Activated CD4-positive, alpha-beta T cell treated with anti-CD3 and anti-CD28 coated beads, Interleukin-2, amount 10 ng/mL, durations not matched to agents 7 days and 5 days (primary cell): ENCODE measurements around the gene KRT78. TPM values are rescaled to one million over a fixed set of nuclear protein-coding genes. Genes with fewer than 3 reads are reported as not detected.

ENCODE experiments used
- CTCF ChIA-PET: fragments of 350-600 bp; sonication (Branson Sonifier 250); formaldehyde crosslinking; loops from one replicate; lab custom pipeline; 2021; ENCODE audit warnings: antibody characterized with exemption; lab: Charles Lee
- POLR2A ChIA-PET: fragments of 350-600 bp; sonication (Branson Sonifier 250); formaldehyde crosslinking; loops from one replicate; lab custom pipeline; 2021; ENCODE audit warnings: antibody characterized with exemption; lab: Charles Lee
- DNase-seq: peaks from one replicate; pipeline ENCODE4 v3.0.0-alpha.2; 2020
- H3K27ac Mint-ChIP-seq: one replicate; pipeline ENCODE4 v1.8.0; 2021; ENCODE audit warnings: mild to moderate bottlenecking, moderate library complexity, mixed read lengths
- H3K27me3 Mint-ChIP-seq: one replicate; pipeline ENCODE4 v1.8.0; 2021; ENCODE audit warnings: mixed read lengths
- H3K36me3 Mint-ChIP-seq: one replicate; pipeline ENCODE4 v1.8.0; 2021; ENCODE audit warnings: low read depth, mixed read lengths
- H3K4me1 Mint-ChIP-seq: one replicate; pipeline ENCODE4 v1.8.0; 2021; ENCODE audit warnings: mixed read lengths
- H3K4me3 Mint-ChIP-seq: one replicate; pipeline ENCODE4 v1.8.0; 2021; ENCODE audit warnings: mild to moderate bottlenecking, moderate library complexity, mixed read lengths
- H3K9me3 Mint-ChIP-seq: one replicate; pipeline ENCODE4 v1.8.0; 2021; ENCODE audit warnings: mixed read lengths
- total RNA-seq, 2 experiments: library from RNA; stranded (reverse); gene quantifications; one replicate each; pipeline ENCODE4 v1.2.3, GENCODE V29; 2021

The KRT78 gene
- total RNA-seq, 2 experiments from 2014 or later: not detected

GRCh38 chr12:52824741-52825410, 23.9 kb downstream of the KRT78 start:
- Mint-ChIP-seq H3K36me3 (no peaks in the 10 kb centered on the region), H3K4me3 (no peak overlapping the region), H3K27me3 (no peaks in the 10 kb centered on the region), H3K27ac (no peak overlapping the region), H3K4me1 (peaks cover 2% of the 10 kb centered on the region), H3K9me3 (no peaks in the 10 kb centered on the region)
- CTCF ChIA-PET: interaction anchor here (1.0 kb wide), 1 partner anchor 19 kb away, joined by 3 read pairs; no protein-coding TSS in a partner anchor
- POLR2A ChIA-PET: no interaction called here
- no peak for DNase-seq

GRCh38 chr12:52823761-52824450, 24.9 kb downstream of the KRT78 start:
- ChIA-PET POLR2A (no interaction called here), CTCF (interaction anchor here (1.4 kb wide), 1 partner anchor 14 kb away, joined by 3 read pairs; no protein-coding TSS in a partner anchor)
- no peaks in the 10 kb centered on the region for H3K36me3 Mint-ChIP-seq
- no peaks in the 10 kb centered on the region for H3K9me3 Mint-ChIP-seq
- no peak for DNase-seq
- H3K4me3 Mint-ChIP-seq: no peak overlapping the region
- H3K4me1 Mint-ChIP-seq: peaks cover 2% of the 10 kb centered on the region
- H3K27me3 Mint-ChIP-seq: no peaks in the 10 kb centered on the region
- H3K27ac Mint-ChIP-seq: no peak overlapping the region

- POLR2A ChIA-PET: no interaction called here
- peaks cover 4% of the 10 kb centered on the region for H3K4me1 Mint-ChIP-seq
- H3K27me3 Mint-ChIP-seq: no peaks in the 10 kb centered on the region
- no peak overlapping the region for H3K4me3 Mint-ChIP-seq
- CTCF ChIA-PET: interaction anchor here (1.4 kb wide), 1 partner anchor 15 kb away, joined by 3 read pairs; no protein-coding TSS in a partner anchor
- no peaks in the 10 kb centered on the region for H3K9me3 Mint-ChIP-seq
- no peak overlapping the region for H3K27ac Mint-ChIP-seq
- H3K36me3 Mint-ChIP-seq: no peaks in the 10 kb centered on the region
- DNase-seq: no peak
Observed at GRCh38 chr12:52822771-52823510, 25.9 kb downstream of the KRT78 start.

GRCh38 chr12:52821826-52822660, 26.8 kb downstream of the KRT78 start:
- no peak overlapping the region for H3K4me3 Mint-ChIP-seq
- no peaks in the 10 kb centered on the region for H3K9me3 Mint-ChIP-seq
- H3K4me1 Mint-ChIP-seq: peaks cover 11% of the 10 kb centered on the region
- DNase-seq: no peak
- no peaks in the 10 kb centered on the region for H3K27me3 Mint-ChIP-seq
- ChIA-PET CTCF (no interaction called here), POLR2A (no interaction called here)
- H3K27ac Mint-ChIP-seq: no peak overlapping the region
- H3K36me3 Mint-ChIP-seq: no peaks in the 10 kb centered on the region

GRCh38 chr12:52821071-52821730, 27.6 kb downstream of the KRT78 start:
- no peak overlapping the region for H3K27ac Mint-ChIP-seq
- H3K4me3 Mint-ChIP-seq: no peak overlapping the region
- H3K4me1 Mint-ChIP-seq: peaks cover 11% of the 10 kb centered on the region
- ChIA-PET POLR2A (no interaction called here), CTCF (interaction anchor here (0.7 kb wide), 1 partner anchor 118 kb away, joined by 3 read pairs; no protein-coding TSS in a partner anchor)
- no peaks in the 10 kb centered on the region for H3K36me3 Mint-ChIP-seq
- H3K9me3 Mint-ChIP-seq: no peaks in the 10 kb centered on the region
- no peaks in the 10 kb centered on the region for H3K27me3 Mint-ChIP-seq
- DNase-seq: no peak

GRCh38 chr12:52820521-52820920, 28.3 kb downstream of the KRT78 start:
- Mint-ChIP-seq H3K27me3 (no peaks in the 10 kb centered on the region), H3K9me3 (no peaks in the 10 kb centered on the region), H3K4me3 (no peak overlapping the region), H3K36me3 (no peaks in the 10 kb centered on the region), H3K4me1 (peaks cover 11% of the 10 kb centered on the region), H3K27ac (no peak overlapping the region)
- ChIA-PET POLR2A (no interaction called here), CTCF (no interaction called here)
- DNase-seq: no peak

- DNase-seq: no peak
- no peaks in the 10 kb centered on the region for H3K36me3 Mint-ChIP-seq
- H3K9me3 Mint-ChIP-seq: no peaks in the 10 kb centered on the region
- POLR2A ChIA-PET: no interaction called here
- H3K4me3 Mint-ChIP-seq: no peak overlapping the region
- H3K27me3 Mint-ChIP-seq: no peaks in the 10 kb centered on the region
- H3K4me1 Mint-ChIP-seq: peaks cover 11% of the 10 kb centered on the region
- CTCF ChIA-PET: no interaction called here
- H3K27ac Mint-ChIP-seq: peak overlapping the region; percentile 42
Observed at GRCh38 chr12:52819731-52820510, 28.9 kb downstream of the KRT78 start.

GRCh38 chr12:52818887-52819420, 29.8 kb downstream of the KRT78 start:
- CTCF ChIA-PET: no interaction called here
- no peaks in the 10 kb centered on the region for H3K27me3 Mint-ChIP-seq
- H3K4me1 Mint-ChIP-seq: peaks cover 11% of the 10 kb centered on the region
- DNase-seq: no peak
- H3K9me3 Mint-ChIP-seq: no peaks in the 10 kb centered on the region
- H3K4me3 Mint-ChIP-seq: no peak overlapping the region
- POLR2A ChIA-PET: no interaction called here
- no peaks in the 10 kb centered on the region for H3K36me3 Mint-ChIP-seq
- no peak overlapping the region for H3K27ac Mint-ChIP-seq

- DNase-seq: no peak
- H3K27me3 Mint-ChIP-seq: no peaks in the 10 kb centered on the region
- ChIA-PET POLR2A (interaction anchor here (1.0 kb wide), 1 partner anchor 10 kb away, joined by 3 read pairs; no protein-coding TSS in a partner anchor), CTCF (no interaction called here)
- H3K27ac Mint-ChIP-seq: no peak overlapping the region
- no peaks in the 10 kb centered on the region for H3K36me3 Mint-ChIP-seq
- H3K4me3 Mint-ChIP-seq: no peak overlapping the region
- H3K9me3 Mint-ChIP-seq: no peaks in the 10 kb centered on the region
- peaks cover 11% of the 10 kb centered on the region for H3K4me1 Mint-ChIP-seq
Observed at GRCh38 chr12:52818388-52818787, 30.4 kb downstream of the KRT78 start.

- ChIA-PET POLR2A (interaction anchor here (1.0 kb wide), 1 partner anchor 11 kb away, joined by 3 read pairs; no protein-coding TSS in a partner anchor), CTCF (interaction anchor here (0.6 to 1.2 kb wide), 3 partner anchors 10 to 878 kb away, joined by 3 to 4 read pairs (median 3); no protein-coding TSS in a partner anchor)
- H3K27me3 Mint-ChIP-seq: no peaks in the 10 kb centered on the region
- no peaks in the 10 kb centered on the region for H3K9me3 Mint-ChIP-seq
- H3K4me1 Mint-ChIP-seq: peaks cover 11% of the 10 kb centered on the region
- peak overlapping the region; percentile 42 for H3K27ac Mint-ChIP-seq
- no peak overlapping the region for H3K4me3 Mint-ChIP-seq
- no peaks in the 10 kb centered on the region for H3K36me3 Mint-ChIP-seq
- DNase-seq: no peak
Observed at GRCh38 chr12:52817699-52818238, 31.0 kb downstream of the KRT78 start.
